Amygdala (tissue), 56 donors: ENCODE measurements around the gene ZNF644.

Experiments
- DNase-seq, 56 donors: peaks; one replicate each; lab custom pipeline; 2025; lab: John Stamatoyannopoulos, UW

ZNF644 gene

DNA sequence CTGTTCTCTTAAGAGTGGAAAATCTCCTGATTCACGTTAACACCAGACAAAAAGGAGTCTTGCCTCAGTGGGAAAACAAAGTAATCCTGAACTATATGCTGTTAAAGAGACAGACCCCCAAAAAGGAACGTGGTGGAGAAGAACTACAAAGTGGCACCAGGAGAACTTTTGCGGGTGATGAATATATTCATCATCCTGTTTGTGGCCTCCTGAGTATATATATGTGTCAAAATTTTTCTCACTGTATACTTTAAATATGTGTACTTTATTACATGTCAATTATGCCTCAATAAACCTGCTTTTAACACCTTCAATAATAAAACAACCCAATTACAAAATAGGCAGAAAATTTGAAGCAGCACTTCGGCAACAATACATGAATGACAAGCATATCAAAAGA is 31.1 kb downstream of the ZNF644 start:
- no peak for DNase-seq

DNA sequence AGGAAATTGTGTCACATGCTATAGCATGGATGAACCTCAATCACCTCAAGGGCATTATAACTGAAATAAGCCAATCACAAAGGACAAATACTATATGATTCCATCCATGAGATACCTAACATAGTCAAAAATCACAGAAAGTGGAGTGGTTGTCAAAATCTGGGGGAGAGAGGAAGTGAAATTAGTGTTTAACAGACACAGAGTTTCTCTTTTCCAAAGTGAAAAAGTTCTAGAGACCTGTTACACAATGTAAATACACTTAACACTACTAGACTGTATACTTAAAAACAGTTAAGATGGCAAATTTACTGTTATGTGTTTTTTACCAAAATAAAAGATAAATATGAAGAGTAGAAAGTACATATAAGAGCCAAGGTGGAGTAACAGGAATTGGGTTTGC is 31.8 kb downstream of the ZNF644 start:
- no peak for DNase-seq

DNA sequence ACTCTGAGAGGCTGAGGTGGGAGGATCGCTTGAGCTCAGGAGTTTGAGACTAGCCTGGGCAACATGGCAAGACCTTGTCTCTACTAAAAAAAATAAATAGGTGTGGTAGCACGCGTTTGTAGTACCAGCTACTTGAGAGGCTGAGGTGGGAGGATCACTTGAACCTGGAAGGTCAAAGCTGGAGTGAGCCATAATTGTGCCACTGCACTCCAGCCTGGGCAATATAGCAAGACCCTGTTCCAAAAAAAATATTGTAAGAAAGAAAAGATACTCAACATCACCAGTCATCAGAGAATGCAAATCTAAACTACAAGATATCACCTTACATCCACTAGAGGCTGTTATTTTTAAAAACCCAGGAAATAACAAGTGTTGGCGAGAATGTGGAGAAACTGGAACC is 32.5 kb downstream of the ZNF644 start:
- no peak for DNase-seq

GRCh38 chr1:90987841-90988240 is 34.0 kb downstream of the ZNF644 start:
- DNase-seq, result no peak

DNA sequence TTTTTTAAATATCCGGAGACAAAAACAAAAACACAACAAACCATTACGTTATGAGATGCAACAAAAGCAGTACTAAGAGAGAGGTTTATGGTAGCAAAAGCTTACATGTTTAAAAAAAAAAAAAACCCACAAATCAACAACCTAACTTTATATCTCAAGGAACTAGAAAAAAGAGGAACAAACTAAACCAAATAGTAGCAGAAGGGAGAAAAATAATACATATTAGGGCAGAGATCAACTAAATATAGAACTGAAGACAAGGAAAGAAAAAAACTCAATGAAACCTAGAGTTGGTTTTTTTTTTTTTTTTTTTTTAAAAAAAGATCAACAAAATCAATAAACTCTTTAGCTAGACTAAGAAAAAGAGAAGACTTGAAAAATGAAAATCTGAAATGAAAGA is 34.9 kb downstream of the ZNF644 start:
- no peak for DNase-seq

GRCh38 chr1:90977522-90977921 is 44.3 kb downstream of the ZNF644 start:
- no peak for DNase-seq

GRCh38 chr1:90973897-90974798 is 47.7 kb downstream of the ZNF644 start:
- DNase-seq, result no peak

DNA sequence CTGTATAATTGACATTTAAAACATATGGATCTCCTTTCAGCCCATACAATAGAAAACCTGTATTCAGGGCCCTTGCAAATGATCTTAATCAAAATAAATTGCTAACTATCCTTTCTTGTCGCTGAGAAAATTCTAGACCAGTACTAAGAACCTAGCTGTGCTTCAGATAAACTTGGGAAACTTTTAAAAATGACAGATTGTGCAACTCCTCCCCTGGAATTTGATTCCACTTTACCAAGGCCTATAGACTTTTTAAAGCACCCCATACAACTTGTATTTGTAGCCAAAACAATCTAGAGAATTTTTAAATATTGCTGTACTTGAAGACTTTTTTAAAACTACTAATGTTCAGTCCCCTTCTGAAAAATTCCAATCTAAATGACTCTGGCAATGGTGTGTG is 51.6 kb downstream of the ZNF644 start:
- no peak for DNase-seq

DNA sequence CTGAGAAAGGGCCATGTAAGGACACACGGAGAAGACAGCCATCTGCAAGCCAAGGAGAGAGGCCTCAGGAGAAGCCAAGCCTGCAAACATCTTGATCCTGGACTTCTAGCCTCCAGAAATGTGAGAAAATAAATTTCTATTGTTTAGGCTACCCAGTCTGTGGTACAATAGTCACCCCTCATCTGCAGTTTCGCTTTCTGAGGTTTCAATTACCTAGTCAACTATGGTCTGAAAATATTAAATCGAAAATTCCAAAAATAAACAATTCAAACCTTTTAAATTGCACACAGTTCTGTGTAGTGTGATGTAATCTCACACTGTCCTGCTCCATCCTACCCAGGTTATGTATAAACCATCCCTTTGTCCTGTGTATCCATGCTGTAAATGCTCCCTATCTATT is 52.6 kb downstream of the ZNF644 start:
- no peak for DNase-seq

DNA sequence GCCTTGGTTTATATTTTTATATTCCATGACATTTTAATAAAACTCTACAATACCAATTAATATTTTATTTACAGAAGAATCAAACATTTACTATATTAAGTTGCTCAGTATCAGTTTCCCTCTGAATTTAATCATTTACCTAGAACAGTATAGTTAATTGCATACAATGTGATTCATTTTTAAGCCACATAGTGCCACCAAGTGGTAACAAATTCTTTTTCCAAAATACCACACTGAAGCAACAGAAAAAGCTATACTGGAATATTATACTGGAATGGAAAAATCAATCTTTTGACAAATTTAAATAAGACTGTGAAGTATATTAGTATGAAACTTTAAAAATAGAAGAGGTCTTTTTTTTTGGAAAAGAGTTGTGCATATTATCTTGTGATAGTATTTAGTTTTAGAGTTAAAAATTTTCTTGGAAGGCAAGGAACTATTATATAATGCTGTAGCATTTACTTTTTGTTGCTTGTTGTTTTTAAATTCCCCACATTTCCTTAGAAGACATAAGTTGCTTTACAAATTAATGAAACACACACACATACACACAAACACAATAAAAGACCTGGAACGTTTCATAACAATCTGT is 57.3 kb downstream of the ZNF644 start:
- no peak for DNase-seq

GRCh38 chr1:90963651-90964050 is 58.2 kb downstream of the ZNF644 start:
- DNase-seq, result no peak

- DNase-seq, result no peak
Measured at GRCh38 chr1:90963236-90963635, 58.6 kb downstream of the ZNF644 start.

DNA sequence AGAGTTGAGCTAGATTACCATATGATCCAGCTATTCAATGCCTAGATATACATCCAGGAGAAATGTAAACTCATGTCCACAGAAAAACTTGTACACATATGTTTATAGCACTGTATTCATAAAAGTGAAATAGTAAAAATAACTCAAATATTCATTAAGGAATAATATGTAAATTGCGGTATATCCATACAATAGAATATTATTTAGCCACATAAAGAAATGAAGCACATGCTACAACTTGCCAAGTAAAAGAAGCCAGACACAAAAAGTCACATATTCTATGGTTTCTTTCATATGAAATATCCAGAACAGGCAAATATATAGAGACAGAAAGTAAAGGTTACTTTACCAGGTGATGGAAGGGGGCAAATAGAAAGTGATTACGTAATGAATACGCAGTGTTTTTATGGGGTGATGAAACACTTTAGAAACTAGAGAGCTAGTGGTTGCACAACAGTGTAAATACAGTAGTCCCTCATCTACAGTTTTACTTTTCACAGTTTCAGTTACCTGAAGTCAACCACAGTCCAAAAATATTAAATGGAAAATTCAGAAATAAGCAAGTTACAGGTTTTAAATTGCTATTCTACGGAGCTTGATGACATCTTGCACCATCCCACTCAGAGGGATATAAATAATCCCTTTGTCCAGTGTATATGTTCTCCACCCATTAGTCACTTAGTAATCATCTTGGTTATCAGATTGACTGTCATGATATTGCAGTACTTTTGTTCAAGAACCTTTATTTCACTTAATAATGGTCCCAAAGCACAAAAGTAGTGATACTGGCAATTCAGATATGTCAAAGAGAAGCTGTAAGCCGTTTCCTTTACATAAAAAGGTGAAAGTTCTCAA is 62.3 kb downstream of the ZNF644 start:
- no peak for DNase-seq

DNA sequence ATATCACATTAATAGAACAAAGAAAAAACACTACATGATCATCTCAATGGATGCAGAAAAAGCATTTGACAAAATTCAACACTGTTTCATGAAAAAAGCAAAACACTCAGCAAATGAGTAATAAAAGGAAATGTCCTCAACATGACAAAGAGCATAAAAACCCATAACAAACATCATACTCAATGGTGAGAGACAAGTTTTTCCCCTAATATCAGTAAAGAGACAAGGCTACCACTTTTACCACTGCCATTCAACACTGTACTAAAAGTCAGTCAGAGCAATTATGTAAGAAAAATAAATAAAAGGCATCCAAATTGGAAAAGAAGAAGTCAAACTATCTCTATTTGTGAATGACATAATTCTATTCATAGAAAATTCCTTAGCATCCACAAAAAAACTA is 64.3 kb downstream of the ZNF644 start:
- DNase-seq, result no peak

- DNase-seq, result no peak
Measured at GRCh38 chr1:90955769-90956168, 66.1 kb downstream of the ZNF644 start.

- no peak for DNase-seq
Measured at GRCh38 chr1:90952906-90953305, 68.9 kb downstream of the ZNF644 start.

DNA sequence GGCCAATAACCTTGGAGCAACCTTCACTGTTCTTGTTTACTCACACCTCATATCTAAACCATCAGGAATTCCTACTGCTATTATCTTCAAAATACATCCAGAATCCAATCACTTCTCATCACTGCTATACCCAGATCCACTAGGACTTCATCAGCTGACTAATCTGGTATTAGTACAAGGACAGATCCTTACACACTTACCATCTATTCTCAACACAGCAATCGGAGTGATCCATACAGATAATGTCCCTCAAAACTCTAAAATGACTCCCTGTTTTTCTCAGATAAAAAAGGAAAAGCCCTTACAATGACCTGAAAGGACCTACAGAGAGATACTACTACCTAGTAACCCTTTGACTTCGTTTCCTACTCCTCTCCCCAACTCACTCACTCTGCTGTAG is 70.8 kb downstream of the ZNF644 start:
- no peak for DNase-seq

GRCh38 chr1:90948301-90948700 is 73.5 kb downstream of the ZNF644 start:
- DNase-seq, result no peak

DNA sequence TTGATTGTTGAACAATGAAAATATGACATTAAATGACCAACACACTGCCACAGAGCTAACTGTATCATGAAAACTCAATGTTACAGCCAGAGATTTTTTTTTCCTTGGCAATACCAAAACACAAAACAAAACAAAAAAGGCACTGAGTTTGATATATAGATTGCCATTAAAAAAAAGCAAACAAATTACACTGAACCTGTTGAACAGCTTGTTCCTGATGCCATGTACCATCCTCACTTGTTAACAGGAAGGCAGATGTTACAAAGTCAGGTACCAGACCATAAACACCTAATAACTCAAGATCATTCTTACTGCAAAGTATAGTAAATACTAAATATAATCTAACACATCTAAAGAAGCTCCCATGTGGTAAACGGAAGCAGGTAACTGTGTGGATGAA is 75.2 kb downstream of the ZNF644 start:
- no peak for DNase-seq

DNA sequence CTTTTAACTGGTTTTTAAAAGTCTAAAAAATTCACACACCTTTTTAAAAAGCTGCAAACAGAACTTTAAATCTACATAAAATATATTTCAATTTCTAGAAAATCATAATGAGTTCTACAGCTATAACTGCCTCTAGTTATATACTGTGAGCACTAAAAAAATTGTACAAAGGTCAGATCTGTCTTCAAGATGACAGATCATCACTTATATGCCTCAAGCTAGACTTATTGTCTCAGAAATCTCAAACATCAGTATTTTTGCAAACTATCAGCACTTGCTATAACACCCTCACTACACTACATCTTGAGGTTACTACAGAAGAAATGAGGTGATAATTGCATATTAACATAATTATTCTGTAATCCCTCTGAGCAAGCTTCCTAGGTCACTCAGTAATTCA is 76.5 kb downstream of the ZNF644 start:
- no peak for DNase-seq

DNA sequence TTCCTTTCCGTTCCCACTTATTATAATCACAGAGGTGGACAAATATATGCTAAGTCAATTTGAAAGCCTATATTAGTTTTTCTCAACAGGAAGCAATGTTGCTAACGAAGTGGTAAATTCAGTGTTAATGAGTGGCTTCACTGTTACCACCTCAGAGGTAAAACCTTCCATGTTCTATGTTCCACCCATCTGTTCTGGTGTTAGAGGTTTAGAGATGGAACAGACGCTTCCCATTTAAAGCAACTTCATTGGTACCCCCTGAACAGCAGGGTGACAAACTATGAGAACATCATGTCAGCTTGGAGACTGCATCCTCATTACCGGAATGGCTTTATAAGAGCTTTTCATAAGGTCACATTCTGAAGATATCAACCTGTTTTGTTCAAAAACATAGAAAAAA is 77.9 kb downstream of the ZNF644 start:
- DNase-seq, result no peak
